Caco-2 (cell line): ENCODE measurements around the gene ZFP36. TPM values are rescaled to one million over a fixed set of nuclear protein-coding genes. Genes with fewer than 3 reads are reported as not detected.
A peak's percentile ranks its signal among the peaks of the same experiment; 100 is the strongest.

Experiments used
- BruUV-seq: library from RNA; stranded (reverse); fragments of 400-500 nt; replicated peaks from 2 replicates; lab custom pipeline; 2021; lab: Mats Ljungman, UMichigan
- CTCF ChIA-PET: fragments of 300-600 bp; sonication (Branson Sonifier 250); formaldehyde crosslinking; loops from one replicate; lab custom pipeline; 2022; ENCODE audit warnings: antibody characterized with exemption; lab: Charles Lee
- POLR2A ChIA-PET: fragments of 300-600 bp; sonication (Branson Sonifier 250); formaldehyde crosslinking; loops from one replicate; lab custom pipeline; 2022; ENCODE audit warnings: antibody characterized with exemption; lab: Charles Lee
- DNase-seq, 2 experiments: peaks; one replicate each; pipeline versions ENCODE4 v3.0.0 to v3.0.0-alpha.2; 2020 to 2022
- H3K27me3 ChIP-seq: replicated peaks from 2 replicates; pipeline ENCODE4 v1.6.0; 2011; ENCODE audit warnings: low read length; ENCODE audit not compliant: control insufficient read depth, insufficient read depth
- H3K36me3 ChIP-seq: 2 replicates; pipeline ENCODE4 v1.5.1; 2011; ENCODE audit warnings: low read length; ENCODE audit not compliant: control insufficient read depth, insufficient read depth
- H3K4me1 ChIP-seq: fragments of 250-450 bp; sonication (Bioruptor Pico); 2 replicates; pipeline ENCODE4 v1.5.1; 2020; ENCODE audit warnings: mild to moderate bottlenecking
- H3K4me3 ChIP-seq: 2 replicates; pipeline ENCODE4 v1.5.1; 2011; ENCODE audit warnings: low read depth, mild to moderate bottlenecking, control low read depth, low read length
- H3K9me3 ChIP-seq: fragments of 250-450 bp; sonication (Bioruptor Pico); 2 replicates; pipeline ENCODE4 v1.5.1; 2020; ENCODE audit warnings: mild to moderate bottlenecking, moderate library complexity
- H3K27ac Mint-ChIP-seq: one replicate; pipeline ENCODE4 v1.8.0; 2022; ENCODE audit warnings: mixed read lengths; ENCODE audit not compliant: unreplicated experiment
- H3K27me3 Mint-ChIP-seq: one replicate; pipeline ENCODE4 v1.8.0; 2022; ENCODE audit warnings: mixed read lengths; ENCODE audit not compliant: insufficient read depth, unreplicated experiment
- H3K36me3 Mint-ChIP-seq: one replicate; pipeline ENCODE4 v1.8.0; 2022; ENCODE audit warnings: mild to moderate bottlenecking, mixed read lengths; ENCODE audit not compliant: insufficient read depth, unreplicated experiment
- H3K4me1 Mint-ChIP-seq: one replicate; pipeline ENCODE4 v1.8.0; 2022; ENCODE audit warnings: low read depth, mixed read lengths; ENCODE audit not compliant: unreplicated experiment
- H3K4me3 Mint-ChIP-seq: one replicate; pipeline ENCODE4 v1.8.0; 2022; ENCODE audit warnings: mild to moderate bottlenecking, moderate library complexity, mixed read lengths; ENCODE audit not compliant: unreplicated experiment
- H3K9me3 Mint-ChIP-seq: one replicate; pipeline ENCODE4 v1.8.0; 2022; ENCODE audit warnings: mixed read lengths; ENCODE audit not compliant: unreplicated experiment
- intact Hi-C: fragments of 100-400 bp; cut with micrococcal nuclease; formaldehyde crosslinking; loops from one replicate; pipeline ENCODE4 v1.10.0; 2022; ENCODE audit not compliant: unreplicated experiment
- total RNA-seq: library from RNA; stranded (reverse); gene quantifications from 2 replicates; pipeline ENCODE4 v1.2.3, GENCODE V29; 2022
- TF ChIP-seq, protein P1 (sequence below), 2 experiments: fragments of 200-600 bp in 1 of 2; IDR thresholded peaks; 1 replicate in 1 of 2; 2 replicates in 1 of 2; pipeline versions ENCODE4 v1.5.1 to v1.8.0; 2011 to 2022; ENCODE audit warnings: antibody characterized with exemption in 1 of 2, control low read depth in 1 of 2, inconsistent platforms in 1 of 2, low read depth in 1 of 2, low read length in 1 of 2, mild to moderate bottlenecking in 1 of 2, moderate library complexity in 1 of 2; ENCODE audit not compliant: insufficient read depth in 1 of 2, severe bottlenecking in 1 of 2, unreplicated experiment in 1 of 2

Gene ZFP36
- total RNA-seq, 1 experiment from 2014 or later = 25.8 TPM

GRCh38 chr19:39385629-39386411 lies 20.8 kb upstream of the ZFP36 start:
- POLR2A ChIA-PET = no interaction called here
- H3K4me3 ChIP-seq = no peak overlapping the region
- peaks cover 15% of the 10 kb centered on the region for H3K36me3 ChIP-seq
- CTCF ChIA-PET = interaction anchor here (0.6 to 1.2 kb wide), 2 partner anchors 16 to 44 kb away, joined by 4 read pairs; partner anchors contain the start of gene SAMD4B
- H3K27me3 ChIP-seq = no peaks in the 10 kb centered on the region
- Mint-ChIP-seq H3K36me3 (peaks cover 77% of the 10 kb centered on the region), H3K27ac (peak overlapping the region; percentile 6), H3K27me3 (no peaks in the 10 kb centered on the region), H3K4me3 (no peak overlapping the region), H3K9me3 (no peaks in the 10 kb centered on the region), H3K4me1 (peaks cover 21% of the 10 kb centered on the region)
- no peaks in the 10 kb centered on the region for H3K9me3 ChIP-seq
- no peak for DNase-seq
- intact Hi-C loops = no loop called here
- BruUV-seq = no TSS peak
- H3K4me1 ChIP-seq = peaks cover 6% of the 10 kb centered on the region; the same call in 1 of the 2 replicates
- TF ChIP-seq, protein P1, sequence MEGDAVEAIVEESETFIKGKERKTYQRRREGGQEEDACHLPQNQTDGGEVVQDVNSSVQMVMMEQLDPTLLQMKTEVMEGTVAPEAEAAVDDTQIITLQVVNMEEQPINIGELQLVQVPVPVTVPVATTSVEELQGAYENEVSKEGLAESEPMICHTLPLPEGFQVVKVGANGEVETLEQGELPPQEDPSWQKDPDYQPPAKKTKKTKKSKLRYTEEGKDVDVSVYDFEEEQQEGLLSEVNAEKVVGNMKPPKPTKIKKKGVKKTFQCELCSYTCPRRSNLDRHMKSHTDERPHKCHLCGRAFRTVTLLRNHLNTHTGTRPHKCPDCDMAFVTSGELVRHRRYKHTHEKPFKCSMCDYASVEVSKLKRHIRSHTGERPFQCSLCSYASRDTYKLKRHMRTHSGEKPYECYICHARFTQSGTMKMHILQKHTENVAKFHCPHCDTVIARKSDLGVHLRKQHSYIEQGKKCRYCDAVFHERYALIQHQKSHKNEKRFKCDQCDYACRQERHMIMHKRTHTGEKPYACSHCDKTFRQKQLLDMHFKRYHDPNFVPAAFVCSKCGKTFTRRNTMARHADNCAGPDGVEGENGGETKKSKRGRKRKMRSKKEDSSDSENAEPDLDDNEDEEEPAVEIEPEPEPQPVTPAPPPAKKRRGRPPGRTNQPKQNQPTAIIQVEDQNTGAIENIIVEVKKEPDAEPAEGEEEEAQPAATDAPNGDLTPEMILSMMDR (IDR thresholded peaks at IDR 0.05; ENCODE audit: insufficient read depth in 1 of 2, low read depth in 1 of 2, low read length in 1 of 2, severe bottlenecking in 1 of 2, unreplicated experiment in 1 of 2) = no peak

GRCh38 chr19:39386557-39386956 lies 20.1 kb upstream of the ZFP36 start:
- H3K9me3 ChIP-seq = no peaks in the 10 kb centered on the region
- intact Hi-C loops = no loop called here
- Mint-ChIP-seq H3K27me3 (no peaks in the 10 kb centered on the region), H3K9me3 (no peaks in the 10 kb centered on the region), H3K4me1 (peaks cover 25% of the 10 kb centered on the region), H3K36me3 (peaks cover 77% of the 10 kb centered on the region), H3K4me3 (no peak overlapping the region), H3K27ac (peak overlapping the region; percentile 6)
- TF ChIP-seq, protein P1 (IDR thresholded peaks at IDR 0.05; ENCODE audit: insufficient read depth in 1 of 2, low read depth in 1 of 2, low read length in 1 of 2, severe bottlenecking in 1 of 2, unreplicated experiment in 1 of 2) = no peak
- BruUV-seq = no TSS peak
- POLR2A ChIA-PET = no interaction called here
- CTCF ChIA-PET = interaction anchor here (0.6 kb wide), 1 partner anchor 44 kb away, joined by 4 read pairs; the partner anchor contains the start of gene SAMD4B
- H3K36me3 ChIP-seq = peaks cover 15% of the 10 kb centered on the region
- no peaks in the 10 kb centered on the region for H3K27me3 ChIP-seq
- H3K4me1 ChIP-seq = peaks cover 6% of the 10 kb centered on the region; the same call in 1 of the 2 replicates
- no peak overlapping the region for H3K4me3 ChIP-seq
- DNase-seq = no peak

DNA sequence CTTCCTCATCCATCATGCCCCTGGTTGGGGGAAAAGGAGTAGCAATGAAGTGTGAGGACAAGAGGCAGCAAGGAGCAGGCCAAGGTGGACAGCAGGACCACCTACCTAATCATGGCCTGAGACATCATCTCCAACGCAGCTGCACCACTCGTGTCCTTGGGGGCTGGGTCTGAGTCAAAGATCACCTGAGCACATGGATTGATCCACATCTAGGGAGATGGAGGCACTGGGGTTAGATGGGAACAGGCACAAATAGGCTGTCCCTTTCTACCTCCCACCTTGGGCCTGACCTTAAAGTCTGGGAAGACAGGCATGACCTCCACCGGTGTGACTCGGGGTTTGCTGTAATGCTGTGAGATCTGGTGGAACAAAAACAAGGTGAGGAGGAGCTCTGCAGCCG lies 18.0 kb upstream of the ZFP36 start:
- Mint-ChIP-seq H3K9me3 (no peaks in the 10 kb centered on the region), H3K36me3 (peaks cover 90% of the 10 kb centered on the region), H3K27ac (peak overlapping the region; percentile 92), H3K4me3 (peak overlapping the region; percentile 20), H3K4me1 (peaks cover 33% of the 10 kb centered on the region), H3K27me3 (no peaks in the 10 kb centered on the region)
- H3K27me3 ChIP-seq = no peaks in the 10 kb centered on the region
- no peak for DNase-seq
- POLR2A ChIA-PET = no interaction called here
- peaks cover 10% of the 10 kb centered on the region for H3K36me3 ChIP-seq
- H3K4me1 ChIP-seq = peaks cover 10% of the 10 kb centered on the region
- intact Hi-C loops = no loop called here
- TF ChIP-seq, protein P1 (IDR thresholded peaks at IDR 0.05; ENCODE audit: insufficient read depth in 1 of 2, low read depth in 1 of 2, low read length in 1 of 2, severe bottlenecking in 1 of 2, unreplicated experiment in 1 of 2) = no peak
- BruUV-seq = no TSS peak
- CTCF ChIA-PET = no interaction called here
- no peak overlapping the region for H3K4me3 ChIP-seq
- no peaks in the 10 kb centered on the region for H3K9me3 ChIP-seq
